GM20000 (cell line): ENCODE results near the gene BRPF3.

Source experiments
- DNase-seq: peaks from one replicate; pipeline ENCODE4 v3.0.0; 2012; ENCODE audit warnings: low spot score
- CTCF ChIP-seq: IDR thresholded peaks from 2 replicates; pipeline ENCODE4 v1.5.1; 2012; ENCODE audit warnings: mild to moderate bottlenecking, control low read depth; ENCODE audit errors: extremely low read depth, missing control alignments

BRPF3 gene

GRCh38 chr6:36243562-36244212 is 47.1 kb downstream of the BRPF3 start:
- no peak for DNase-seq
- no peak for TF ChIP-seq CTCF

- no peak for TF ChIP-seq CTCF
- DNase-seq, result no peak
Measured at GRCh38 chr6:36244641-36245280, 48.2 kb downstream of the BRPF3 start.

- no peak for DNase-seq
- no peak for TF ChIP-seq CTCF
Measured at GRCh38 chr6:36245572-36246061, 49.1 kb downstream of the BRPF3 start.

- no peak for TF ChIP-seq CTCF
- no peak for DNase-seq
Measured at GRCh38 chr6:36246506-36247268, 50.1 kb downstream of the BRPF3 start.

- DNase-seq, result no peak
- TF ChIP-seq CTCF, result no peak
Measured at GRCh38 chr6:36247693-36248092, 51.1 kb downstream of the BRPF3 start.

GRCh38 chr6:36248980-36249379 is 52.4 kb downstream of the BRPF3 start:
- no peak for TF ChIP-seq CTCF
- no peak for DNase-seq

- DNase-seq, result no peak
- no peak for TF ChIP-seq CTCF
Measured at GRCh38 chr6:36249536-36249935, 53.0 kb downstream of the BRPF3 start.
